HL-60 (cell line): ENCODE measurements around the gene SLC22A12.

Experiments used
- DNase-seq, 2 experiments: peaks; one replicate each; pipeline ENCODE4 v3.0.0-alpha.2; 2010 to 2020; ENCODE audit warnings: low read depth in 1 of 2, low spot score in 1 of 2
- H3K27ac ChIP-seq: fragments of 250-450 bp; sonication (Bioruptor Pico); replicated peaks from 2 replicates; pipeline ENCODE4 v1.5.1; 2020; ENCODE audit warnings: mild to moderate bottlenecking, moderate library complexity
- H3K27me3 ChIP-seq: fragments of 250-450 bp; sonication (Bioruptor Pico); 2 replicates; pipeline ENCODE4 v1.5.1; 2021; ENCODE audit warnings: mild to moderate bottlenecking, moderate library complexity; ENCODE audit not compliant: insufficient read depth, poor library complexity, severe bottlenecking
- H3K4me3 ChIP-seq: replicated peaks from 2 replicates; pipeline ENCODE4 v1.5.1; 2011; ENCODE audit warnings: mild to moderate bottlenecking, control low read depth, low read length; ENCODE audit not compliant: insufficient read depth
- GABPA ChIP-seq: IDR thresholded peaks from 2 replicates; pipeline ENCODE4 v1.6.1; 2012; ENCODE audit warnings: low read depth
- POLR2AphosphoS5 ChIP-seq: IDR thresholded peaks from 2 replicates; pipeline ENCODE4 v1.6.1; 2012; ENCODE audit warnings: low read depth
- SPI1 ChIP-seq: IDR thresholded peaks from 2 replicates; pipeline ENCODE4 v1.6.1; 2012; ENCODE audit warnings: low read depth, mild to moderate bottlenecking, borderline replicate concordance
- TF ChIP-seq, protein P1 (sequence below): IDR thresholded peaks from one replicate; pipeline ENCODE4 v1.5.1; 2011; ENCODE audit warnings: low read length, control low read depth, inconsistent platforms; ENCODE audit not compliant: insufficient read depth
- TF ChIP-seq, protein P2 (sequence below): IDR thresholded peaks from 2 replicates; pipeline ENCODE4 v1.6.1; 2012; ENCODE audit warnings: low read depth; ENCODE audit not compliant: insufficient replicate concordance

The SLC22A12 gene

DNA sequence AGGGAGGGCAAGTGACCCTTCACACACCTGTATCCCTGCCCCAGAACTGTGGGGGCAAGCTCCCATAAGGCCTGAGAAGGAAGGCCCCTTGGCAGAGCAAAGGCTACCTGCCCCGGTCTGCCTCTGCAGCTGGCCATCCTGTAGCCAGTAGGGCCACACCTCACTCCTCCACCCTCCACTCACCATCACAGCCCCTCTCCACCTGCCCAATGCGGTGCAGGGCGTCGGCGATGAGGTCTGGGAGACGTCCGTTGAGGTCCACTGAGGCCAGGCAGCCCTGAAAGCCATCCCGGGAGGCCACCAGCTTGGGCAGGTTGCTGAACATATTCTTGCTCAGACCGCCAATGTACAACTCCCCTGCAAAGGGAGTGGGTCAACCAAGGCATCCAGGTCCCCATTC lies 57.5 kb downstream of the SLC22A12 start:
- Histone ChIP-seq H3K27me3 (peaks cover 2% of the 10 kb centered on the region), H3K4me3 (no peak overlapping the region), H3K27ac (no peak overlapping the region)
- no peak for DNase-seq
- TF ChIP-seq, protein P1, sequence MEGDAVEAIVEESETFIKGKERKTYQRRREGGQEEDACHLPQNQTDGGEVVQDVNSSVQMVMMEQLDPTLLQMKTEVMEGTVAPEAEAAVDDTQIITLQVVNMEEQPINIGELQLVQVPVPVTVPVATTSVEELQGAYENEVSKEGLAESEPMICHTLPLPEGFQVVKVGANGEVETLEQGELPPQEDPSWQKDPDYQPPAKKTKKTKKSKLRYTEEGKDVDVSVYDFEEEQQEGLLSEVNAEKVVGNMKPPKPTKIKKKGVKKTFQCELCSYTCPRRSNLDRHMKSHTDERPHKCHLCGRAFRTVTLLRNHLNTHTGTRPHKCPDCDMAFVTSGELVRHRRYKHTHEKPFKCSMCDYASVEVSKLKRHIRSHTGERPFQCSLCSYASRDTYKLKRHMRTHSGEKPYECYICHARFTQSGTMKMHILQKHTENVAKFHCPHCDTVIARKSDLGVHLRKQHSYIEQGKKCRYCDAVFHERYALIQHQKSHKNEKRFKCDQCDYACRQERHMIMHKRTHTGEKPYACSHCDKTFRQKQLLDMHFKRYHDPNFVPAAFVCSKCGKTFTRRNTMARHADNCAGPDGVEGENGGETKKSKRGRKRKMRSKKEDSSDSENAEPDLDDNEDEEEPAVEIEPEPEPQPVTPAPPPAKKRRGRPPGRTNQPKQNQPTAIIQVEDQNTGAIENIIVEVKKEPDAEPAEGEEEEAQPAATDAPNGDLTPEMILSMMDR = no peak
- TF ChIP-seq SPI1 (no peak), POLR2AphosphoS5 (no peak), GABPA (no peak)
- TF ChIP-seq, protein P2, sequence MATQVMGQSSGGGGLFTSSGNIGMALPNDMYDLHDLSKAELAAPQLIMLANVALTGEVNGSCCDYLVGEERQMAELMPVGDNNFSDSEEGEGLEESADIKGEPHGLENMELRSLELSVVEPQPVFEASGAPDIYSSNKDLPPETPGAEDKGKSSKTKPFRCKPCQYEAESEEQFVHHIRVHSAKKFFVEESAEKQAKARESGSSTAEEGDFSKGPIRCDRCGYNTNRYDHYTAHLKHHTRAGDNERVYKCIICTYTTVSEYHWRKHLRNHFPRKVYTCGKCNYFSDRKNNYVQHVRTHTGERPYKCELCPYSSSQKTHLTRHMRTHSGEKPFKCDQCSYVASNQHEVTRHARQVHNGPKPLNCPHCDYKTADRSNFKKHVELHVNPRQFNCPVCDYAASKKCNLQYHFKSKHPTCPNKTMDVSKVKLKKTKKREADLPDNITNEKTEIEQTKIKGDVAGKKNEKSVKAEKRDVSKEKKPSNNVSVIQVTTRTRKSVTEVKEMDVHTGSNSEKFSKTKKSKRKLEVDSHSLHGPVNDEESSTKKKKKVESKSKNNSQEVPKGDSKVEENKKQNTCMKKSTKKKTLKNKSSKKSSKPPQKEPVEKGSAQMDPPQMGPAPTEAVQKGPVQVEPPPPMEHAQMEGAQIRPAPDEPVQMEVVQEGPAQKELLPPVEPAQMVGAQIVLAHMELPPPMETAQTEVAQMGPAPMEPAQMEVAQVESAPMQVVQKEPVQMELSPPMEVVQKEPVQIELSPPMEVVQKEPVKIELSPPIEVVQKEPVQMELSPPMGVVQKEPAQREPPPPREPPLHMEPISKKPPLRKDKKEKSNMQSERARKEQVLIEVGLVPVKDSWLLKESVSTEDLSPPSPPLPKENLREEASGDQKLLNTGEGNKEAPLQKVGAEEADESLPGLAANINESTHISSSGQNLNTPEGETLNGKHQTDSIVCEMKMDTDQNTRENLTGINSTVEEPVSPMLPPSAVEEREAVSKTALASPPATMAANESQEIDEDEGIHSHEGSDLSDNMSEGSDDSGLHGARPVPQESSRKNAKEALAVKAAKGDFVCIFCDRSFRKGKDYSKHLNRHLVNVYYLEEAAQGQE = no peak

DNA sequence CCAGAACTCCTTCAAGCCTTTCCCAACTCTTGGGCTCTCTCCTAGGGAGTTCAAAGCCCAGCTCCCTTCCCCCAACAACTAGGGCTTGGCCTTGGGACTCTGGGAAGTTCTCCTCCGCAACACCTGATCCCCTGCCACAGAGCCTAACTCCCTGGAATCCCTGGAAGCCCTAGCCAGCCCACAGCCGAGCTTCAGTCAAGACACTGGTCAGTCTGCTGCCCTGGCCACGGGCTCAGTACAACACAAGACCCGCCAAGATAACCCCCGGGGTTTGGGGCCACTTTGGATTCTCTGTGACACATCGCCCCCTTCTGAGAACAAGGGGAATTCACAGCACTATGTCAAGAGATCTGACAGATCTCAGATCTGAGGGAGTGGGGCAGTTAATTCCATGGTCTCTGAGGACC lies 58.3 kb downstream of the SLC22A12 start:
- DNase-seq = peak in 1 of 2 experiments; percentile 43
- TF ChIP-seq, protein P1 = peak; percentile 58
- TF ChIP-seq, protein P2 = no peak
- no peak for TF ChIP-seq SPI1
- no peak for TF ChIP-seq GABPA
- no peak for TF ChIP-seq POLR2AphosphoS5

DNA sequence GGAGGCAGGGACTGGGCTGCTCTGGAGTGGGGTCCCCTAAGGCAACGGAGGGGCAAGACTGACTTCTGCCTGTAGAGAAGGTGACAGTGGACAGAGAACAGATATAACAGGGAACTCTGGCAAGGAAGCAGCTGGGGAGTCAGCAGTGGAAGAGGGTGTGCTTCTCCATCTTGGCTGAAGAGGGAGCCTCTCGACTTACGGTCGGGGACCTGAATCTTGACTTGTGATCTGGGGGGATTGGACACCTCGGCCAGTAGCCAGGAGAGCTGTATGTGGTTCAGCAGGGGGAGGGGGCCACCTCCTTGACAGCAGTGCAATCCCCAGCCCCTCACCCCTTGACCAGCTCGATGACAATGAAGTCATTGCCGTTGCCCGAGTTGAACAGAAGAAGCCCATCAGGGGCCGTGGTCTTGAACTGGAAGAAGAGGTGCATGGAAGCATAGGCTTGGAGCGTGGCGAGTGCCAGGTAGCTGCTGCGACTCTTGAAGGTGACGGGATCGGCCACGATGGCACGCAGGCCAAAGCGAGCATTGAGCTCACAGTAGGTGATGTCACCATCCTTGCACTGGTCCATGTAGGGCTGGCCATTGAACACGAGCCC lies 60.0 kb downstream of the SLC22A12 start:
- Histone ChIP-seq H3K4me3 (no peak overlapping the region), H3K27ac (no peak overlapping the region), H3K27me3 (no peaks in the 10 kb centered on the region)
- TF ChIP-seq GABPA = no peak
- no peak for TF ChIP-seq POLR2AphosphoS5
- no peak for TF ChIP-seq SPI1
- TF ChIP-seq, protein P1 = peak; percentile 77
- TF ChIP-seq, protein P2 = no peak
- DNase-seq = peak in 1 of 2 experiments; percentile 45

More for the DNA sequence above, 58.3 kb downstream of the SLC22A12 start:
- peaks cover 2% of the 10 kb centered on the region for H3K27me3 ChIP-seq
- no peak overlapping the region for H3K4me3 ChIP-seq
- H3K27ac ChIP-seq = no peak overlapping the region
